GM20000 (cell line): ENCODE results near the gene ABAT.
"Not testable (repeated sequence)": the region's sequence is repeated elsewhere in the genome, so short reads cannot be mapped to it uniquely, and the experiment has no call there.

Experiments
- DNase-seq: peaks from one replicate; pipeline ENCODE4 v3.0.0; 2012; ENCODE audit warnings: low spot score
- CTCF ChIP-seq: IDR thresholded peaks from 2 replicates; pipeline ENCODE4 v1.5.1; 2012; ENCODE audit warnings: mild to moderate bottlenecking, control low read depth; ENCODE audit errors: extremely low read depth, missing control alignments

ABAT gene

DNA sequence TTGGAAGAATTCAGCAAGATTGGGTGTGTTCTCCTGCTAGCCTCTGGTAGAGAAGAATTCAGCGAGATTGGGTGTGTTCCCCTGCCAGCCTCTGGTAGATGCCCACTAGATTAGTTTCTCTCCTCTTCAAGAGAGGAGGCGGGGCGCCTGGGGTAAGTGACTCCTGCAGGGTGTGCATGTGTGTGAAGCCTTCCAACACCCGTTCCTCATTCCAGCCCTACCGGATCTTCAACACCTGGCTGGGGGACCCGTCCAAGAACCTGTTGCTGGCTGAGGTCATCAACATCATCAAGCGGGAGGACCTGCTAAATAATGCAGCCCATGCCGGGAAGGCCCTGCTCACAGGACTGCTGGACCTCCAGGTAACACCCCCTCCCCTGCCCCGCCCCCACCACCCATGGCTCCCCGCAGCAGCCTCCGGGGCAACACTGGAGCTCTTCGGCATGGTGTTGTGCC lies 101.7 kb downstream of the ABAT start:
- no peak for TF ChIP-seq CTCF
- no peak for DNase-seq

GRCh38 chr16:8777217-8777616 lies 102.8 kb downstream of the ABAT start:
- TF ChIP-seq CTCF: no peak
- no peak for DNase-seq

DNA sequence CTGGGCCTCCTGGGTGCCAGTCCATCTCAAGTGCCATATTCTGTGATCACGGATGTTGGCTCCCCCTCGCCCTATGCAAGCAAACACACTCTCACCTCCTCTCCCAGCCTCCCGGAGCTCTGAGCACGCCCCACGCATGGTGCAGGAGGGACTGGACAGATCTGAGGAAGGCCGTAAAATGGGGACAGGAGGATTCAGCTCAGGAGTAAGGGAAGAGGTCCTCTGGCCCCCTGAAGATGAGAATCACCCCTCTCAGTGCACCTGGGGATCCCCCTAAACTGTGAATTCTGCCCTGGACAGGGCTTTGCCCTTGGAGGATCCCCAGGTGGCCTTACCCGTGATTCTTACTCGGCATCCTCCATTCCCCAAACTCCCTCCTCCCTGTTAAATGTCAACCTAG lies 107.4 kb downstream of the ABAT start:
- no peak for TF ChIP-seq CTCF
- DNase-seq: no peak

GRCh38 chr16:8782673-8783072 lies 108.3 kb downstream of the ABAT start:
- DNase-seq: no peak
- no peak for TF ChIP-seq CTCF

GRCh38 chr16:8785408-8785807 lies 111.0 kb downstream of the ABAT start:
- TF ChIP-seq CTCF: no peak
- no peak for DNase-seq

- DNase-seq: not testable (repeated sequence)
Measured at GRCh38 chr16:8786316-8786715, 111.9 kb downstream of the ABAT start.

- TF ChIP-seq CTCF: no peak
- no peak for DNase-seq
Measured at GRCh38 chr16:8788578-8789172, 114.3 kb downstream of the ABAT start.

DNA sequence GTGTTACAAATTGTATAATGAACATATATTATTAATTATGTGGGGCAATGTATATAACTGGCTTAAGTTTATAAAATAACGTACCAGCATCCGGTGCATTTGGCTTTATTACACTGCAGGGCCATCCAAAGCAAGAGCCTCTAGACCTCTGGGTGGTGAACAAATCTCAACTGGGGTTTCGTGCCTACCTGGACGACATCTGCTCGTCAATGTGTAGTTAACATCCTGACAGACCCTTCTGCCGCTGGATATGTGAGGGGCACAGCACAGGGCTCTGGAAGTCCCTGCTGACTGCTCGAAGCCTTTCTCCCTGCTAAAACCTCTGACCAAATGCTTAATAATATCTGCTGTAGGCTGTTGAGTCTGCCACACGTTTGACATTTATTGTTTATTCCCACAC lies 120.7 kb downstream of the ABAT start:
- TF ChIP-seq CTCF: no peak
- no peak for DNase-seq
